Stimulated activated CD4-positive, alpha-beta T cell treated with anti-CD3 and anti-CD28 coated beads, Interleukin-1b, Interleukin-23, amount 100 ng/mL, for 48 hours (primary cell): Measurements from ENCODE around the gene CEP20.
"Not testable (repeated sequence)": the region's sequence is repeated elsewhere in the genome, so short reads cannot be mapped to it uniquely, and the experiment has no call there.

ENCODE experiments used
- DNase-seq: peaks from one replicate; pipeline ENCODE4 v3.0.0-alpha.2; 2020

CEP20 gene, protein sequence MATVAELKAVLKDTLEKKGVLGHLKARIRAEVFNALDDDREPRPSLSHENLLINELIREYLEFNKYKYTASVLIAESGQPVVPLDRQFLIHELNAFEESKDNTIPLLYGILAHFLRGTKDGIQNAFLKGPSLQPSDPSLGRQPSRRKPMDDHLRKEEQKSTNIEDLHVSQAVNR

DNA sequence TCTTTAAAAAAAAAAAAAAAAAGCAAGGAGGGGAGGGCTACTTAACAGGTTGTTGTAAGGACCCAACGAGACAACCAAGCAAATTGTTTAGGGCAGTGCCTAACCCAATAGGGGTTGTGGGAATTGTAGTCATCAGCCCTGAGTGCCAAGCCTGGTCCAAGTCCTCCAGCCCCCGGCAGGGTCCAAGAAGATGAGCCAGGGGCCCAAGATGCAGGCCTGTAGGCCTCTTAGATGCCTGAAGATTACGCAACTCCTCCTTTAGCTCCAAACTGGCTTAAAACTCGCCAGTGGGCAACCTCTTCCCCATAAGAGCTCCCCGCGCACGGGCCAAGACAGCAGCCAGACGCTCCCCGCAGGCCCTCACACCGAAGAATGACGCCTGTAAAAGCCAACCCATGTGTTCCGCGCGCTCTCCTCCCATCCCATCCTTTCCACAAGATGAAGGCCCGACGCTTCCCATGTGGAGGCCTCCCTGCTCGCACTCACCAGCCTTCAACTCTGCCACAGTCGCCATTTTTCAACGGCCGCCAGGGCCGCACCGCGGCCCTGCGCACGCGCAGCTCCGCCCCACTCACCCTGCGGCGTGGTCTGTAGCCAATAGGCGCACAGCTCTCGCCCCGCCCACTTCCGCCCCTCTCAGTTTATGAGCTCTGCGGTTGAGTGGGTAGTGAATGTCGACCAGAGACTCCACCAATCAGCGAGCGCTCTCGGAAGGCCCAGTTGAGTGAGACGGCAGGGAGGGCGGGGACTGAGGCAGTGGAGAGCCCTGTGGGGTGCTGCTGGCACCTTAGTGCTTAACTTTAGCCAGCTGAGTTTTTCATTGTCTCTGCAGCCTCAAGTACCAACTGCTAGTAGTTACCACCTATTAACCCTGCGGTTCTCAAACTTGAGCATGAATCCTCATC lies at the start of gene CEP20:
Gene CEP20, minus strand, starts transcription at position 532 of the 905 bp plus-strand sequence. Its CDS starts 18 bp downstream, at position 514.
- peak; percentile 100 for DNase-seq

DNA sequence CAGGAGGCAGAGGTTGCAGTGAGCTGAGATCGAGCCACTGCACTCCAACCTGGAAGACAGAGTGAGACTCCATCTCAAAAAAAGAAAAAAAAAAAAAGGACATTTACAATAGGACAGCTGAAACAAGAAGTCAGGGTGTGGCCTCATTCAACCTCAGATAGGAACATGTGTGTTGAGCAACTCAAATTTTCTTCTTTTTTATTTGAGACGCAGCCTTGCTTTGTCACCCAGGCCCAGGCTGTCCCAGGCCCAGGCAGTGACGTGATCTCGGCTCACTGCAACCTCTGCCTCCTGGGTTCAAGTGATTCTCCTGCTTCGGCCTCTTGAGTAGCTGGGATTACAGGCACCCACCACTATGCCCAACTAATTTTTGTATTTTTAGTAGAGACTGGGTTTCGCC lies 48.4 kb upstream of the CEP20 start:
- not testable (repeated sequence) for DNase-seq

DNA sequence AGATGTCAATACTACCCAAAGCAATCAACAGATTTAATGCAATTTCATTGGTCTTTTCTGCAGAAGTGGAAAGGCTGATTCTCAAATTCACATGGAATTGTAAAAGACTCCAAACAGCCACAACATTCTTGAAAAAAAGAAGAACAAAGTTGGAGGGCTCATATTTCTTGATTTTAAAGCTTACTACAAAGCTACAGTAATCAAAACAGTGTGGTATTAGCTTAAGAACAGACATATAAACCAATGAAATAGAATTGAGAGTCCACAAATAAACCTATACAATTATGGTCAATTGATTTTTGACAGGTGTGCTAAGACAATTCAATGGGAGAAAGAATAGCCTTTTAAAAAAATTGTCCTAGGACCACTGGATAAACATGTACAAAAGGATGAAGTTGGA lies 46.6 kb upstream of the CEP20 start:
- DNase-seq: no peak

DNA sequence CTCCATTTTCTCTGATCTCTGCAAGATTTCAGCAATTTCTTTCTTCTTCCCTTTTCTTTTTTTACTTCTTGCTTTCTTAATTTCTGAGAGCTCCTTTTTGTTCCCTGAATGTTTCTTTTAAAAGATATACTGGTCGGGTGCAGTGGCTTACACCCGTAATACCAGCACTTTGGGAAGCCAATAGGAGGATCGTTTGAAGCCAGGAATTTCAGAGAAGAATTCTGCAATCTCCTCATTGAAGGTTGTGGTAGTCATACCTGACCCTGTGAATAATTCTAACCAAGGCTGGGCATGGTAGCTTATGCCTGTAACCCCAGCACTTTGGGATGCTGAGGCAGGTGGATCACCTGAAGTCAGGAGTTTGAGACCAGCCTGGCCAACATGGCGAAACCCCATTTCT lies 45.4 kb upstream of the CEP20 start:
- no peak for DNase-seq

DNA sequence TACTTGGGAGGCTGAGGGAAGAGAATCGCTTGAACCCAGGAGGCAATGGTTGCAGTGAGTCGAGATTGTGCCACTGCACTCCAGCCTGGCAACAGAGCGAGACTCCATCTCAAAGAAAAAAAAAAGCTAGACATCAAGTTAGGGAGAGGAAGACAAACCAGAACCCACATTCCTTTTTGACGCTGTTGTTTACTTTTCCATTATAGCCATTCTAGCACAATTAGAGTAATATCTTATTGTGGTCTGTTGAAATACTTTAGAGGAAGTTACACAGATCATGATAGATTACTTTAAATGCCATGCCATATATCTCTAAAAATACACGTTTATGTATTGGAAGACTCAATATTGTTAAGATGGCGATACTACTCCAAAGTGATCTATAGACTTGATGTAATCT lies 44.5 kb upstream of the CEP20 start:
- DNase-seq: no peak

DNA sequence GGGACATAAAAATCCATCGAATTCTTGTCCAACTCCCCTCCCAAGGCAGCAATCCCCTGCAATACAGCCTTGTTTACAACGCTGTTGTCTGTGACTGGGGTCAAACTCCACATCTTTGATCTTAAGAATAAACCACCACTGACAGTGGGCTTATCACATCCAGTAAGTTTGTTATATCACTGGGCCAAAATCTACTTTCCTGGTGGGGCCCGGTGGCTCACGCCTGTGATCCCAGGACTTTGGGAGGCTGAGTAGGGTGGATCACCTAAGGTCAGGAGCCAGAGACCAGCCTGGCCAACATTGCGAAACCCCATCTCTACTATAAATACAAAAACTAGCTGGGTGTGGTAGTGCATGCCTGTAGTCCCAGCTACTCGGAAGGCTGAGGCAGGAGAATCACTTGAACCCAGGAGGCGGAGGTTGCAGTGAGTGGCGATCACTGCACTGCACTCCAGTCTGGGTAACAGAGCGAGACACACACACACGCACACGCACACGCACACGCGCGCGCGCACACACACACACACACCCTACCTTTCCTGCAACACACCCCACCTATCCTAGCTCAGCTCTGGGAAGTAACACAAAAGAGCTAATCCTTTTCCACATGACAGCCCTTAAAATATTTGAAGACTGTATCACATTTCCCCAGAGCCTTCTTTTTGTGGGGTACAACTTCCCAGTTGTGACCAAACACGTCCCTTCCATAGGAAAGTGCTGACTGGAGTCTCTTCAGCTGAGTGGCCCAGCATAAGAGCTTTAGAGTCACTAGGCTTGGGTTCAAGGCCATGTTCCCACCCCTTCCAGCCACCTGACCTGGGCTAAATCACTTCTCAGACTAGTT lies 40.1 kb upstream of the CEP20 start:
- DNase-seq: no peak

DNA sequence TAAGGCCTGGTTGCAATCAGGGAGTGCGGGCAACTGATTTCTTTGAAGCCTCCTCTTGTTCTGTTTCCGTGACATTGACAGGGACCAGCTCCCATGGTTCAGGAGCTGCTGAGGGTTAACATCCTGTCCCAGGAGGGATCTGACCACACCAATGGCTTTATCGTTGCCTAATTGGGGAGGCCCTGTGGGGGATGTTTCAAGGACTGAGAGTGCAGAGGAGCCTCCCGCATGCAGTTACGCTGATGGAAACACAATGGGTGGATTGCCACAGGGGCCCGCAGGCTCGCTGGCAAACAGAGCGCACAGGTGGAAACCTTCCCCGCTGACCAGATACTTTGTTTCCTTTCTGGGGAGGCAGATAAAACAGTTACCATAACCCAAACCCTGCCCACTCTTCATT lies 37.2 kb upstream of the CEP20 start:
- no peak for DNase-seq

DNA sequence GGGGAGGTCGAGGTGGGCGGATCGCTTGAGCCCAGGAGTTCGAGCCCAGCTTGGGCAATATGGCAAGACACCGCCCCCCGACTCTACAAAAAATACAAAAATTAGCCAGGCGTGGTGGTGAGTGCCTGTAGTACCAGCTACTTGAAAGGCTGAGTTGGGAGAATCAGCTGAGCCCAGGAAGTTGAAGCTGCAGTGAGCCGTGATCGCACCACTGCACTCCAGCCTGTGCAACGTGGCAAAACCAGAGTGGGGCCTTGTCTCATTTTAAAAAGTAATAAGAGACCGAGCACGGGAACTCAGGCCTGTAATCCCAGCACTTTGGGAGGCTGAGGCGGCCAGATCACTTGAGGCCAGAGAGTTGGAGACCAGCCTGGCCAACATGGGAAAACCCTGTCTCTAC lies 36.6 kb upstream of the CEP20 start:
- DNase-seq: no peak

DNA sequence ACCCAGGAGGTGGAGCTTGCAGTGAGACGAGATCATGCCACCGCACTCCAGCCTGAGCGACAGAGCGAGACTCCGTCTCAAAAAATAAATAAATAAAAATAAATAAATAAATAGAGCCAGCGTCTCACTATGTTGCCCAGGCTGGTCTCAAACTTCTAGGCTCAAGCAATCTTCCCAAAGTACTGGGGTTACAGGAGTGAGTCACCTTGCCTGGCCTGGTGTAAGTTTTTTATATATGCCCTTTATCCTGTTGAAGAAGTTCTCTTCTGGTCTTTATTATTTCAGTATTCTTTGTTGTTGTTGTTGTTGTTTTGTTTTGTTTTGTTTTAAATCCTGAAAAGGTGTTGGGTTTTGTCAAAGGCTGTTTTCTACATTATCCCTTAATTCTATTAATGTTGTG lies 30.9 kb upstream of the CEP20 start:
- no peak for DNase-seq

DNA sequence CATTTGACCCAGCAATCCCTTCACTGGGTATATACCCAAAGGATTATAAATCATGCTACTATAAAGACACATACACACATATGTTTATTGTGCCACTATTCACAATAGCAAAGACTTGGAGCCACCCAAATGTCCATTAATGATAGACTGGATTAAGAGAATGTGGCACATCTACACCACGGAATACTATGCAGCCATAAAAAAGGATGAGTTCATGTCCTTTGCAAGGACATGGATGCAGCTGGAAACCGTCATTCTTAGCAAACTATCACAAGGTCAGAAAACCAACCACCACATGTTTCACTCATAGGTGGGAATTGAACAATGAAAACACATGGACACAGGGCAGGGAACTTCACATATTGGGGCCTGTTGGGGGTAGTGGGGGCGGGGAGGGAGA lies 29.9 kb upstream of the CEP20 start:
- not testable (repeated sequence) for DNase-seq

DNA sequence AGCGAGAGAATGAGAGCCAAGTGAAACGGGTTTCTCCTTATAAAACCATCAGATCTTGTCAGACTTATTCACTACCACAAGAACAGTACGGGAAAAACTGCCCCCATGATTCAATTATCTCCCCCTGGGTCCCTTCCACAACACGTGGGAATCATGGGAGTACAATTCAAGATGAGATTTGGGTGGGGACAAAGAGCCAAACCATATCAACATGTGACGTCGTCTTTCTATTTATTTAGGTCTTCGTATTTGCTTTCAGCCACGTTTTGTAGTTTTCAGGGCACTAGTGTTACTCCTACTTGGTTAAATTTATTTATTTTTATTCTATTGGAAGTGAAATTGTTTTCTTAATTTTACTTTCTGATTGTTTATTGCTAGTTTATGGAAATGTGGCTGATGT lies 27.9 kb upstream of the CEP20 start:
- no peak for DNase-seq

DNA sequence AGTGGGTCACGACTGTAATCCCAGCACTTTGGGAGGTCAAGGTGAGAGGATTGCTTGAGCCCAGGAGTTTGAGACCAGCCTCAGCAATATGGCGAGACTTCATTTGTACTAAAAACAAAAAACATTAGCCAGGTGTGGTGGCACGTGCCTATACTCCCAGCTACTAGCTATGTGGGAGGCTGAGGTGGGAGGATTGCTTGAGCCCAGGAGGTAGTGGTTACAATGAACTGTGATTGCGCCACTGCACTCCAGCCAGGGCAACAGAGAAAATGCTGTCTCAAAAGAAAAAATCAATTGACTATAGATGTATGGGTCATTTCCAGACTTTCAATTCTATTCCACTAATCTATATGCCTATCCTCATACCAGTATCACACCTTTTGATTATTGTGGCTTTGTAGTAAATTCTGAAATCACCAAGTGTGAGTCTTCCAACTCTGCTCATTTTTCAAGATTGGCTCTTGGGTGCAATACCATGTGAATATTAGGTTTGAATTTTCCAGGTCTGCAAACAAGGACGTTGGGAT lies 27.2 kb upstream of the CEP20 start:
- no peak for DNase-seq

DNA sequence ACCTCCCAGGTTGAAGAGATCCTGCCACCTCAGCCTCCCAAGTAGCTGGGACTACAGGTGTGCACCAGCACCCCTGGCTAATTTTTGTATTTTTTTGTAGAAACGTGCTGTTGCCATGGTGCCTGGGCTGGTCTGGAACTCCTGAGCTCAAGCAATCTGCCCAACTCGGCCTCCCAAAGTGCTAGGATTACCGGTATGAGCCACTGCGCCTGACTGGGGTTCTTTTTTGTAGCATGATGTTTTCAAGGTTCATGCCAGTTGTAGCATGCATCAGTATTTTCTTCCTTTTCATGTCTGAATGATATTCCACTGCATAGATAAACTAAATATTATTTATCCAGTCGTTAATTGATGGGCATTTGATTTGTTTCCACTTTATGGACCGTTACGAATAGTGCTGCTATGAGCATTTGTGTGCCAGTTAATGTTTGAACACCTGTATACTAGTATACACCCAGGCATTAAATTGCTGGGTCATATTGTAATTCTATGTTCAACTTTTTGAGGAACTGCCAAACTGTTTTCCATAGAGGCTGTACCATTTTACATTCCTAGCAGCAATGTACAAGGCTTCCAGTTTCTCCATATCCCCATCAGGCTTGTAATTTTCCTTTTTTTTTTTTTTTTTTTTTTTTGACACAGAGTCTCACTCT lies 24.8 kb upstream of the CEP20 start:
- no peak for DNase-seq

DNA sequence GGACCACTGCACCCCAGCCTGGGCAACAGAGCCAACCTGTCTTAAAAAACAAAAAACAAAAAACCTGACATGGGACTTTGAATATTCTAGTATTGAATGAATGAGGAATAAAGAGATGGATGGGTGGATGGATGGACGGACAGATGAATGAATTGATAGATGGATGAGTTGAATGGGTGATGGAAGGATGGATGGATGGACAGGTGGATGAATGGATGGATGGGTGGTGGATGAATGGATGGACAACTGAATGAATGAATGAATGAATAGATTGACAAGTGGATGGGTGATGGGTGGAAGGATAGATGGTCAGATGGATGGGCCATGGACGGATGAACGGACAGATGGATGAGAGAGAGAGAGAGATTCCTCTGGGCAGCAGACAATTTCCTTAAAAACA lies 22.8 kb upstream of the CEP20 start:
- DNase-seq: no peak

DNA sequence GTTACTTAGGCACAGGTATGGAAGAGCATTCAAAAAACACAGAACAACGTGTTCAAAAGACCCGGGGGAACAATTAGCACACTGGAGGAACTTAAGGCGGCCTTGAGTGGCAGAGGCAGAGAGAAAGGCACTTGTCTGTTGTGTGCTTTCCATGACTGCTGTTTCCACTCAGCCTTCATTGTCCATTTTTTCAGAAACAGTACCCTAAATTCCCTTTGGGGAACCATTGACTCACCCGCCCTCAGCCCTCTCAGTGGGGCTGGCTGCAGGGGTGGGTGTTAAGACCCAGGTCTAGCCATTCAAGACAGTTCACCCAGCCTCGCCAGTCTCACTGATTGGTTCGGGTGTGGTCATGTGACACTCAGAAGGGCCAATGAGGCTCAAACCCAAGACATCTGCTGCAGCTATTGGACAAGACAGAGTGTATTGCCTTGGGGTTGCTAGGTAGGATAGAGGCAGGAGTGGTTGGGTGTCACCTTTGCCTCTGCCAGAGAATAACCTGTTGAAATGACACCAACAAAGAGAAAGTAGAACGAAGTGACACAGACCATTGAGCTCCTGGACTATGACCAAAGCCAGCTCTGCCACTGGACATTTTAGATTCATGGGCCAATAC lies 19.6 kb upstream of the CEP20 start:
- peak; percentile 61 for DNase-seq

DNA sequence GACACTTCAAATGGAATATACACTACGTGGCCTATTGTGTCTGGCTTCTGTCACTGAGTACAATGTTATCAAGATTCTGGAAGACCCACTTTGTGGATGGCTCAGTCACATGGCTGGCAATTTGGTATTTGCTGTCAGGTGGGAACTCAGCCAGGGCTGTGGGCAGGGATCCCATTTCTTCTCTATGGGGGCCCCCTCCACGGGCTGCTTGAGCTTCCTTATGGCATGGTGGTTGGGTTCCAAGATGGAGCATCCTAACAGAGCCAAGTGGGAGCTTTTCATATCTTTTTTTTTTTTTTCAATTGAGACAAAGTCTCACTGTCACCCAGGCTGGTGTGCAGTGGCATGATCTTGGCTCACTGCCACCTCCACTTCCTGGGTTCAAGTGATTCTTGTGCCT lies 18.0 kb upstream of the CEP20 start:
- DNase-seq: no peak

DNA sequence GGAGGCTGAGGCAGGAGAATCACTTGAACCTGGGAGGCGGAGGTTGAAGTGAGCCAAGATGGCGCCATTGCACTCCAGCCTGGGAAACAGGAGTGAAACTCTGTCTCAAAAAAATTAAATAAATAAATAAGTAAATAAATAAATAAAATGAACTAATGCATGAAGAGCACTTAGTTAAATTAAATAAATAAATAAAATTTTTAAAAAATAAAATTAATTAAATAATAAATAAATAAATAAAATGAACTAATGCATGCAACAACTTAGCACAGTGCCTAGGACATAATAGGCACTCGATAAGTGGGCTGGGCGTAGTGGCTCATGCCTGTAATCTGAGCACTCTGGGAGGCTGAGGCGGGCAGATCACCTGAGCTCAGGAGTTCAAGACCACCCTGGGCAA lies 15.6 kb upstream of the CEP20 start:
- no peak for DNase-seq

DNA sequence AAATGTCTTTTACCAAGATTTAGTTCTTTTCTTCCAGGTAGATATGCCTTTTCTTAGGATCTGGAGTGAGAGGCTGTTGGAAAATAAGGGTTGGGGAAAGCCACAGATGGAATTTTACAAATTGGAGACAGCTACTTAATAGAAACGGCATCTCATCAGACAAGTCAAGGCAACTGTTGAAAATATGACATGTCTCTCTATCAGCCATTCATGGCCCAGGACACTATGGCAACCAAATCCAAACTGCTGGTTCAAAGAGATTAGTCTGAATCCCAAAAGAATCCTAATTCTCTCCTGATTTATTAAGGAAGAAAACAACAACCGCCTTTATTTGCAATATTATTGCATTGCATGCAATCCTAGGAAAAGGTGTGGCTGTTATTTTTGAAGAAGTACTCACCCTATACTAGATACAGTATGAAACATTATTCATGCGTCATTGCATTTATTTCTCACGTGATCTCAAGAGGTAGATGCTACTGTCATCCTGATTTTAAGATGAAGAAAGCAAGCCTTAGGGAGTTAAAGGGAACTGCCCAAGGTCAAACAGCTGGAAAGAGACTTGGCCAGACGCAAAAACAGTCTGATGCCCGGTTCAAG lies 12.6 kb upstream of the CEP20 start:
- no peak for DNase-seq

DNA sequence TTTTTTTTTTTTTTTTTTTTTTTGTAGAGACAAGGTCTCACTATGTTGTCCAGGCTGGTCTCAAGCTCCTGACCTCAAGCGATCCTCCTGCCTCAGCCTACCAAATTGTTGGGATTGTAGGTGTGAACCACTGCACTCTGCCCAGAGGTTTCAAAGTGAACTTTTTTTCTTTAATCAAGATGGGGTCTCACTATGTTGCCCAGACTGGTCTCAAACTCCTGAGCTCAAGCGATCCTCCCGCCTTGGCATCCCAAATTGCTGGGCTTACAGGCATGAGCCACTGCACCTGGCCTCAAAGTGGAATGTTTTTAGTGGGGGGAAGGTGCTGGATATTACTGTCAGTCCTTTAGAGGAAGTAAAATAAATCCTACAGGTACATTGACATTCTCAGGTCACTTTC lies 12.0 kb upstream of the CEP20 start:
- no peak for DNase-seq

DNA sequence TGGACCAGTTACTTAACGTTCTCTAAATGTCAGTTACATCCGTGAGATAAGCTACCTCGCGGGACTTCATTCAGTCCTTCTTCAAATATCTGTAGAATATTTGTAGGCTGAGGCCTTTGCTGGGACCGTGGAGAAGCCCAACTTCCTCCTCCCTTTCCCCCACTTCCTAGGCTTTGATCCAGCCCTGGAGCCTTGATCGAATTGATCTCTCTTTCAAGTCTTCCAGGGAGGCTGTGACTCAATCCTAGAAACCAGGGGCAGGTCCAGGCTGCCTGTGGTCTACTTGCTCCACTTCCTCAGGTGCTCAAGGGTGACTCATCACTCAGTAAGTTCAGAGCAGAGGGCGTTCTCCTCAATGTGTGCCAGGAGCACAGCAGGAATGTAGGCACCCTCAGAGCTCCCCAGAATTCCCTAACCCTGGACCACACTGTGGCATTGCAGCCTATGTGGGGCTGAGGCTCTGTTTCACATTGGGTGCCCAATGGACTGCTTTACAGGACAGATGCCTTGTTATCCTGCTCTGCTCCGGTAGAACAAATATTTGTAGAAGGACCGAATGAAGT lies 11.2 kb upstream of the CEP20 start:
- peak; percentile 63 for DNase-seq

DNA sequence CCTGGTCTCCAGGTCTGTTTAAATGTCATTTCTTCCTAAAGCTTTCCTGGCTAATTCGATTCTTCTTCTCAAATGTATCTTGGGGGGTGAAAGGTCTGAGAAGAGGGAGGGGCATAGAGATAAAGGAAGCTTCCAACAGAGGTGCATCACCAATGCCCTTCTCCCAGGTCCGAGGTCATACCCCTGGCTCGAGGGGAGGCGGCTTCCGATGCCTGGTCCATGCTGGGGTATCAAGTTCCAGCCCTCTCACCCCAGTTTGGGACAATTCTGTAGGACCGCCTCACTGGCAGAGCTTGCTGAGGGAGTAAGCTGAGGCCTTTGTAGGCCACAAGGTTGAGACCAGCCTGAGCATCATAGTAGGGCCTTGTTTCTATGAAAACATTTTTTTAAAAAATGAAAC lies 10.3 kb upstream of the CEP20 start:
- no peak for DNase-seq

DNA sequence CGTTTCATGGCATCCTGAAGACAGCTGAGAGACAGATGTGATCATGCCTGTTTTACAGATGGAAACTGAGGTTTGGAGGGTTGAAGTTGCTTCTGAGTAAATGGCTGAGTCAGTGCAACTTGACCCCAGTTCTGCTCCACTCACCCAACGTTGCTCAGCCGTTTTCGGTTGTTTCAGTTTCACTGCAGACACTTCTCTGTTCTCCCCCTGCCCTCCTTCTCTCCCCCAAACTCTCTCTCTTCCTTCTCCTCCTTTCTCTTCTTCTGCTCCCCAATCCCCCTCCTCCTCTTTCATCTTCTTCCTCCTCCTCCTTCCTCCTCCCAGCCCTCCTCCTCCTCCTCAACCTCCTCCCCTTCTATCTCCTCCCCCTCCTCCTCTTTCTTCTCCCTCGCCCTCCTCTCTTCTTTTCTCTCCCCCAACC lies 9.4 kb upstream of the CEP20 start:
- peak; percentile 61 for DNase-seq
